GM21786 (cell line): ENCODE measurements around the gene THAP7.

Source experiments
- ATAC-seq: cut with Tn5 transposase; IDR thresholded peaks from one replicate; pipeline ENCODE4 v1.9.1; 2021; ENCODE audit not compliant: unreplicated experiment

THAP7 gene

DNA sequence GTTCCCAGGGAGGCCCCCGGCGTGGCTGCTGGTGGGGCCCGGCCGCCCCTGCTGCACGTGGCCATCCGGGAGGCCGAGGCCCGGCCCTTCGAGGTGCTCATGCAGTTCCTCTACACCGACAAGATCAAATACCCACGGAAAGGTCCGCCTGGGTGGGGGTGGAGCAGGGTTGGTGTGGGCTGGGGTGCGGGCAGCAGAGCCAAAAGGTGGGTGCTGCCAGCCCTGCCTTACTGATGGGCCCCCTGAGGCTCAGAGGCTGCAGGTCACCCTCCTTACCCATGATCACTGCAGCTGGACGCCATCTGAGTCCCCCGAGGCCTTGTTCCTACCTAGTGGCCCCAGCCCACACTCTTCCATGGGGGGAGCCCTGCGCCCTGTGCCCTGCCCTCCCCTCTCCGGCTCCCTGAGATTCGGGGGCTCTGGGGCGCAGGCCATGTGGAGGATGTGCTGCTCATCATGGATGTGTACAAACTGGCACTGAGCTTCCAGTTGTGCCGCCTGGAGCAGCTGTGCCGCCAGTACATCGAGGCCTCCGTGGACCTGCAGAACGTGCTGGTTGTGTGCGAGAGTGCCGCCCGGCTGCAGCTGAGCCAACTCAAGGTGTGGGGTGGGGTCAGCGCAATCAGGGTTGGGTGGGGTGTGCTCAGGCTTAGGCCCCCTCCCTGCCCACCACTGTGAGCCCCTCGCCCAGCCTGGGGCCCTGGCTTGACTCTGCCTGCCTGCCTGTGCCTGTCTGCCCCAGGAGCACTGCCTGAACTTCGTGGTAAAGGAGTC is 7.6 kb downstream of the THAP7 start:
- no peak for ATAC-seq

GRCh38 chr22:20993304-20994127 is 8.4 kb downstream of the THAP7 start:
- no peak for ATAC-seq

GRCh38 chr22:20992456-20993303 is 9.2 kb downstream of the THAP7 start:
- no peak for ATAC-seq

DNA sequence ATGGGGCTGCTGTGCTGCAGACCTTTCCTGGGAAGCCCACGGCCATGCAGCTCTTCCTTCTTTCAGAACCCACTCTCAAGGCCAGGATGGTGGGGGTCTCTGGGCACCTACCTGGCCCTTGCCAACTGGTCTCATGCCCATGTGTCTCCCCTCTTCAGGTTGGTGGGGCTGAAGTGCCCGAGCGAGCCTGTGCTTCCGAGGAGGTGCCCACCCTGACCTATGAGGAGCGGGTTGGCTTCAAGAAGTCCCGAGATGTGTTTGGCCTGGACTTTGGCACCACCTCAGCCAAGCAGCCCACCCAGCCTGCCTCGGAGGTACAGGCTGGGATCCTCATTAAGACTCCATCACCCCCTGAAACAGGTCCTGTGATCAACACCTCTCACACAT is 9.9 kb downstream of the THAP7 start:
- no peak for ATAC-seq

DNA sequence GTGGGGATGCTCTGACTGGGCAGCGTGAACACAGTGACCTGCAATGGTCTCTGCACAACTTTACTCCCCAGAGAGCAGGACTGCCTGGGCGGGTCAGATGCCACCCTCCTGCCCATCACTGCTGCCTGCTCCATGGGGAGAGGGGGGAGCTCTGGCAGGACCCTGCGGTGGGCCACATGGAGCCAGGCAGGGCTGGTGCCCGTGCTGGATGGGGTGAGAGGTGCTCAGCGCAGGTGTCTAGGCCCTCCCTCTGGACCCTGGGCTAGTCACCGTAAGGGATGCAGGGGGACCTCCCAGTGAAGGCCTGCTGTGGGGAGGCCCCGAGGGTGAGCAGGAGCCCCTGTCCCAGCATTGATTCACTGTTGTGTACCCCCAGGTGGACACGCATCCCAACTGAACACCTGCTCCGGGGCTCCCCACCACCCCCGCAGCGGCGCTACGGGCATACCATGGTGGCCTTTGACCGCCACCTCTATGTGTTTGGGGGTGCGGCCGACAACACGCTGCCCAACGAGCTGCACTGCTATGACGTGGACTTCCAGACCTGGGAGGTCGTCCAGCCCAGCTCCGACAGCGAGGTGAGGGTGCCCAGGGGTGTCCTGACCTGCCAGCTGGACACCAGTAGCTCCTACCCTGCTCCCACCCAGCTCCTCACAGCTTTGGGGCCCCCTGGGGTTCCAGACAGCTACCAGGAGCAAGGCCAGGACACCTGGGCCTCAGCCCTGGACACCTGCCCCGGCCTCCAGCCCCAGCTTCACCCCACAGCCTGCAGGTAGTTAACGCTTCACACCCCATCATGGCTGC is 10.5 kb downstream of the THAP7 start:
- ATAC-seq, result no peak

DNA sequence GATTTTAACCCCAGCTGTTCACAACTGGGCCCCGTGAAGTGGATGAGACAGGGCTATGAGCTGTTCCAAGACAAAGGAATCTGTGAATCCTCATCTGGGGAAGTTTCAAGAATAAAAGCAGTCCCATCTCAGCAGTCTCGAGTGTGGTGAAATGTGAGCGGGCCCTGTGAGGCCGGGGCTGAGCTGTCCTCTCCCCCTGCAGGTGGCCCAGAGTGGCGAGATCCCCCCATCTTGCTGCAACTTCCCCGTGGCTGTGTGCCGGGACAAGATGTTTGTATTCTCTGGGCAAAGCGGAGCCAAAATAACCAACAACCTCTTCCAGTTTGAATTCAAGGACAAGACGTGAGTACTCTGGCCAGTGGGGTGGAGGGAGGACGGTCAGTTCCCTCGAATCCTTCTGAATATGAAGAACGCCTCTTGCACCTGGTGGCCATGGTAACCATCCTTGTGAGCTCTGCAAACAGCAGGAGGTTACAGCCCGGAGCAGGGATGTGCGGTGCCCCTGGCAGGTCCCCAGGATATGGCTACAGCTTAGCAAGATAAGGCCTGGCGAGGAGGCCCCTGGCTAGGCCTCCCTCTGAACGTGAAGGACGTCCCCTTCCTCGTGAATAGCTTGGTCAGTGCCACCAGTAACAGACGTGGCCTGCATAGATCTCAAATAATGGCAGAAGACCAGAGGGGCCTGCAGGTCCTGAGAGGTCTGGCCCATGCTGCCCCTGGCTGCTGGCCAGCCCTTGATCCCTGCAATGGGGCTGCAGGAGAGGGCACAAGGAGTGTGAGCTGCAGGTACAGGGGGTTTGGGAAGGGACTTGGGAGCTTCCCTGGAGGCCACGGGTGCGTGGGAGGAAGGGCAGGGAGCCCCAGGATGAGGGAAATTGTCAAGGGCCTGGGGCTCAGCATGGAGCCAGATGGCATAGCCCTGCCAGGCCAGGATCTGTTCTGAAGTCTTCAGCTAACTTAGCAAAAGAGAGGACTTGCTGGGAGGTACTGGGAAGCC is 11.4 kb downstream of the THAP7 start:
- no peak for ATAC-seq

- no peak for ATAC-seq
Observed at GRCh38 chr22:20989323-20990138, 12.4 kb downstream of the THAP7 start.

DNA sequence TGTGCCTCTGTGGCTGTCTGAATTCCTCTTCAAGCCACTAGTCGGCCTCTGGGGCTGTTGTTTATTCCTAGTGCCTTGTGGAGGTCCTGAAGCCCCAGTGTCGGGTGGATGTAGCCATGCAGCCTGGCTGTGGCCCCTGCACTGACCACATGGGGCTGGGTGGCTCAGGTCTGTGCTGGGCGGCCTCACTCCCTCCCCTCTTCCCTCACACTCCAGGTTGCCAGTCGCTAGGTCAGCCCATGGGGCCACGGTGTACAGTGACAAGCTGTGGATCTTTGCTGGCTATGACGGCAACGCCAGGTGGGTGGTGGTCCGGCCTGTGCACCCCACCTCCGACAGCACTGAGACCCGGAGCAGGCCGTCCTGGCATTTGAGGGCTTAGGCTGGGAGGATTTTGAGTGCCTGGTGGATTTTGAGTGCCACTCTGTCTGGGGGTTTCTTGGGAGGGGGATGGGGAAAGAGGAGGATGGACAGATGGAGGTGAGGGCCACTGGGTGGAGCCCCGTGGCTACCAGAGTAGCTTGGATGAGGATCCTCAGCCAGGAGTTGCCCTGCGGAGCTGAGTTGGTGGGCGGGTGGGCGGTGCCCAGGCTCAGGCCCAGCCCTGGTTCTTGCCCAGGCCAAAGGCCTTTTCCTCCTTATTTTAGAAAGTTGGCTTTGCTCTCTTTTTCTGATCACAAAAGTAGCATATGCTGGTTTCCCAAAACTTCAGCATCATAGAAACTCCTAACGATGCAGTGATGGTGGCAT is 13.2 kb downstream of the THAP7 start:
- no peak for ATAC-seq

DNA sequence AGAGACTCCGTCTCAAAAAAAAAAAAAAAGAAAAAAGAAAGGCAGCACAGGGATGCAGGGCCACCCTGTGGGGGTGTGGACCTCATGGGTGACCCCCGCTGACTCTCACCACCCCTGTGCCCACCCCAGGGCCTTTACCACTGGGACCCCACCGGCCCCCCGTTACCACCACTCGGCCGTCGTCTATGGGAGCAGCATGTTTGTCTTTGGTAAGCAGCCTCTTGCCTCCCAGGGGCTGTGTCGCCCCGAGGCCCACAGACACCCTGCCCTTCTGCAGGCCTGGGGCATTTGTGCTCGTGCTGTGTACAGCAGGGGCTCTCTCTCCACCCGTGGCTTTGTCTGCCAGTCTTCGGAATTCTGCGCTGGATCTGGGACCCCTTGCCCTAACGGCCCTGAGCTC is 14.5 kb downstream of the THAP7 start:
- no peak for ATAC-seq

GRCh38 chr22:20986365-20986764 is 15.6 kb downstream of the THAP7 start:
- no peak for ATAC-seq

- no peak for ATAC-seq
Observed at GRCh38 chr22:20985720-20986119, 16.2 kb downstream of the THAP7 start.

- ATAC-seq, result no peak
Observed at GRCh38 chr22:20983081-20983771, 18.7 kb downstream of the THAP7 start.

GRCh38 chr22:20982563-20982882 is 19.4 kb downstream of the THAP7 start:
- ATAC-seq, result no peak

- ATAC-seq, result peak; percentile 65
Observed at GRCh38 chr22:20981787-20982562, 19.9 kb downstream of the THAP7 start, which contains the start of gene LZTR1. TSS of gene LZTR1 (plus strand) at chr22:20982297. CDS start at chr22:20982372, 75 bp downstream.

- ATAC-seq, result no peak
Observed at GRCh38 chr22:20980938-20981722, 20.8 kb downstream of the THAP7 start.

GRCh38 chr22:20980523-20980922 is 21.4 kb downstream of the THAP7 start:
- no peak for ATAC-seq
